ENCODE data around the gene PTPDC1.

The PTPDC1 gene

GRCh38 chr9:94096819-94097577 lies 12.7 kb downstream of the PTPDC1 start:
- WGBS (ENCODE audit: extremely low coverage, insufficient coverage, low lambda C conversion rate): no CpG with 5 or more reads among the region's 9 CpGs

GRCh38 chr9:94097788-94098414 lies 13.6 kb downstream of the PTPDC1 start:
- Histone ChIP-seq H4K5ac (ENCODE audit: low read length) (no peak overlapping the region), H3K23ac (ENCODE audit: low read length) (no peak overlapping the region), H2BK120ac (ENCODE audit: low read depth, low read length) (no peak overlapping the region), H2BK15ac (replicated peaks; ENCODE audit: low read depth) (no peak overlapping the region), H3K4me3 (ENCODE audit: low read length) (no peak overlapping the region), H3K4me1 (ENCODE audit: control insufficient read depth, low read depth, low read length) (peaks cover 9% of the 10 kb centered on the region), H3K4me2 (ENCODE audit: low read length) (no peak overlapping the region), H3K27ac (ENCODE audit: low read depth, low read length) (no peak overlapping the region), H2BK5ac (ENCODE audit: low read length) (no peak overlapping the region), H3K36me3 (ENCODE audit: control insufficient read depth, insufficient read depth, low read length) (no peaks in the 10 kb centered on the region), H3K79me2 (ENCODE audit: control insufficient read depth, insufficient read depth, low read length) (no peaks in the 10 kb centered on the region), H3K18ac (ENCODE audit: low read length) (no peak overlapping the region), H3K79me1 (ENCODE audit: low read length) (no peaks in the 10 kb centered on the region), H3K56ac (ENCODE audit: low read length) (no peak overlapping the region), H4K8ac (ENCODE audit: low read depth, low read length) (no peak overlapping the region), H3K9ac (ENCODE audit: low read length) (no peak overlapping the region), H3K4ac (ENCODE audit: low read depth, low read length) (no peak overlapping the region), H3K27me3 (ENCODE audit: insufficient read depth, low read length, poor library complexity) (no peaks in the 10 kb centered on the region), H2AK5ac (ENCODE audit: low read length) (no peak overlapping the region)
- no peak for DNase-seq
- no CpG with 5 or more reads among the region's 6 CpGs for WGBS (ENCODE audit: extremely low coverage, insufficient coverage, low lambda C conversion rate)

More at GRCh38 chr9:94096819-94097577, 12.7 kb downstream of the PTPDC1 start:
- no peak overlapping the region for H3K9ac ChIP-seq (ENCODE audit: low read length)
- no peak overlapping the region for H3K4me2 ChIP-seq (ENCODE audit: low read length)
- H2AK5ac ChIP-seq (ENCODE audit: low read length): no peak overlapping the region
- no peak overlapping the region for H4K8ac ChIP-seq (ENCODE audit: low read depth, low read length)
- H2BK120ac ChIP-seq (ENCODE audit: low read depth, low read length): no peak overlapping the region
- no peak overlapping the region for H3K27ac ChIP-seq (ENCODE audit: low read depth, low read length)
- no peak overlapping the region for H3K4ac ChIP-seq (ENCODE audit: low read depth, low read length)
- H2BK15ac ChIP-seq (replicated peaks; ENCODE audit: low read depth): no peak overlapping the region
- no peak overlapping the region for H3K4me3 ChIP-seq (ENCODE audit: low read length)
- H3K36me3 ChIP-seq (ENCODE audit: control insufficient read depth, insufficient read depth, low read length): no peaks in the 10 kb centered on the region
- H3K79me2 ChIP-seq (ENCODE audit: control insufficient read depth, insufficient read depth, low read length): no peaks in the 10 kb centered on the region
- no peaks in the 10 kb centered on the region for H3K27me3 ChIP-seq (ENCODE audit: insufficient read depth, low read length, poor library complexity)
- no peaks in the 10 kb centered on the region for H3K79me1 ChIP-seq (ENCODE audit: low read length)
- peaks cover 9% of the 10 kb centered on the region for H3K4me1 ChIP-seq (ENCODE audit: control insufficient read depth, low read depth, low read length)
- no peak overlapping the region for H3K23ac ChIP-seq (ENCODE audit: low read length)
- no peak overlapping the region for H4K5ac ChIP-seq (ENCODE audit: low read length)
- H3K56ac ChIP-seq (ENCODE audit: low read length): no peak overlapping the region
- no peak overlapping the region for H3K18ac ChIP-seq (ENCODE audit: low read length)
- no peak overlapping the region for H2BK5ac ChIP-seq (ENCODE audit: low read length)
- DNase-seq: no peak

- H3K79me2 ChIP-seq (ENCODE audit: control insufficient read depth, insufficient read depth, low read length): no peaks in the 10 kb centered on the region
- H3K18ac ChIP-seq (ENCODE audit: low read length): no peak overlapping the region
- no peak overlapping the region for H3K56ac ChIP-seq (ENCODE audit: low read length)
- H3K23ac ChIP-seq (ENCODE audit: low read length): no peak overlapping the region
- H3K79me1 ChIP-seq (ENCODE audit: low read length): no peaks in the 10 kb centered on the region
- peak; percentile 38 for DNase-seq
- H2BK5ac ChIP-seq (ENCODE audit: low read length): no peak overlapping the region
- no peak overlapping the region for H2AK5ac ChIP-seq (ENCODE audit: low read length)
- no peak overlapping the region for H4K8ac ChIP-seq (ENCODE audit: low read depth, low read length)
- H3K4me3 ChIP-seq (ENCODE audit: low read length): no peak overlapping the region
- peaks cover 9% of the 10 kb centered on the region for H3K4me1 ChIP-seq (ENCODE audit: control insufficient read depth, low read depth, low read length)
- no peaks in the 10 kb centered on the region for H3K36me3 ChIP-seq (ENCODE audit: control insufficient read depth, insufficient read depth, low read length)
- H3K4me2 ChIP-seq (ENCODE audit: low read length): no peak overlapping the region
- no CpG with 5 or more reads among the region's 2 CpGs for WGBS (ENCODE audit: extremely low coverage, insufficient coverage, low lambda C conversion rate)
- H3K27me3 ChIP-seq (ENCODE audit: insufficient read depth, low read length, poor library complexity): no peaks in the 10 kb centered on the region
- H3K9ac ChIP-seq (ENCODE audit: low read length): no peak overlapping the region
- H4K5ac ChIP-seq (ENCODE audit: low read length): no peak overlapping the region
- no peak overlapping the region for H2BK120ac ChIP-seq (ENCODE audit: low read depth, low read length)
- no peak overlapping the region for H2BK15ac ChIP-seq (replicated peaks; ENCODE audit: low read depth)
- H3K4ac ChIP-seq (ENCODE audit: low read depth, low read length): no peak overlapping the region
- H3K27ac ChIP-seq (ENCODE audit: low read depth, low read length): no peak overlapping the region
Observed at GRCh38 chr9:94100152-94100879, 16.1 kb downstream of the PTPDC1 start.

GRCh38 chr9:94101162-94101853 lies 17.0 kb downstream of the PTPDC1 start:
- DNase-seq: no peak
- Histone ChIP-seq H3K36me3 (ENCODE audit: control insufficient read depth, insufficient read depth, low read length) (no peaks in the 10 kb centered on the region), H3K18ac (ENCODE audit: low read length) (no peak overlapping the region), H3K79me1 (ENCODE audit: low read length) (no peaks in the 10 kb centered on the region), H2BK5ac (ENCODE audit: low read length) (no peak overlapping the region), H3K23ac (ENCODE audit: low read length) (peak overlapping the region; percentile 36), H2BK15ac (replicated peaks; ENCODE audit: low read depth) (no peak overlapping the region), H3K4ac (ENCODE audit: low read depth, low read length) (peak overlapping the region; percentile 6), H3K27me3 (ENCODE audit: insufficient read depth, low read length, poor library complexity) (no peaks in the 10 kb centered on the region), H3K56ac (ENCODE audit: low read length) (no peak overlapping the region), H4K5ac (ENCODE audit: low read length) (no peak overlapping the region), H3K4me2 (ENCODE audit: low read length) (no peak overlapping the region), H3K79me2 (ENCODE audit: control insufficient read depth, insufficient read depth, low read length) (no peaks in the 10 kb centered on the region), H2BK120ac (ENCODE audit: low read depth, low read length) (no peak overlapping the region), H4K8ac (ENCODE audit: low read depth, low read length) (no peak overlapping the region), H3K4me3 (ENCODE audit: low read length) (no peak overlapping the region), H3K27ac (ENCODE audit: low read depth, low read length) (no peak overlapping the region), H3K9ac (ENCODE audit: low read length) (no peak overlapping the region), H3K4me1 (ENCODE audit: control insufficient read depth, low read depth, low read length) (peaks cover 9% of the 10 kb centered on the region), H2AK5ac (ENCODE audit: low read length) (peak overlapping the region; percentile 58)
- WGBS (ENCODE audit: extremely low coverage, insufficient coverage, low lambda C conversion rate): no CpG with 5 or more reads among the region's 7 CpGs

GRCh38 chr9:94108584-94108983 lies 24.3 kb downstream of the PTPDC1 start:
- peak; percentile 26 for DNase-seq
- Histone ChIP-seq H4K8ac (ENCODE audit: low read depth, low read length) (no peak overlapping the region), H3K18ac (ENCODE audit: low read length) (no peak overlapping the region)

More at GRCh38 chr9:94108584-94108983, 24.3 kb downstream of the PTPDC1 start:
- Histone ChIP-seq H3K4me1 (ENCODE audit: control insufficient read depth, low read depth, low read length) (no peaks in the 10 kb centered on the region), H4K5ac (ENCODE audit: low read length) (no peak overlapping the region), H2BK120ac (ENCODE audit: low read depth, low read length) (no peak overlapping the region), H3K23ac (ENCODE audit: low read length) (no peak overlapping the region), H3K56ac (ENCODE audit: low read length) (no peak overlapping the region), H3K9ac (ENCODE audit: low read length) (no peak overlapping the region), H3K4me3 (ENCODE audit: low read length) (no peak overlapping the region), H3K27ac (ENCODE audit: low read depth, low read length) (no peak overlapping the region), H3K79me1 (ENCODE audit: low read length) (no peaks in the 10 kb centered on the region), H3K4ac (ENCODE audit: low read depth, low read length) (no peak overlapping the region), H2BK5ac (ENCODE audit: low read length) (no peak overlapping the region), H2AK5ac (ENCODE audit: low read length) (no peak overlapping the region), H3K36me3 (ENCODE audit: control insufficient read depth, insufficient read depth, low read length) (no peaks in the 10 kb centered on the region), H2BK15ac (replicated peaks; ENCODE audit: low read depth) (peak overlapping the region; percentile 65), H3K27me3 (ENCODE audit: insufficient read depth, low read length, poor library complexity) (no peaks in the 10 kb centered on the region), H3K4me2 (ENCODE audit: low read length) (no peak overlapping the region), H3K79me2 (ENCODE audit: control insufficient read depth, insufficient read depth, low read length) (no peaks in the 10 kb centered on the region)
- WGBS (ENCODE audit: extremely low coverage, insufficient coverage, low lambda C conversion rate): no CpG with 5 or more reads among the region's 3 CpGs
